ENCODE data around the gene RUBCN.
"Not testable (repeated sequence)": the region's sequence is repeated elsewhere in the genome, so short reads cannot be mapped to it uniquely, and the experiment has no call there.

DNA sequence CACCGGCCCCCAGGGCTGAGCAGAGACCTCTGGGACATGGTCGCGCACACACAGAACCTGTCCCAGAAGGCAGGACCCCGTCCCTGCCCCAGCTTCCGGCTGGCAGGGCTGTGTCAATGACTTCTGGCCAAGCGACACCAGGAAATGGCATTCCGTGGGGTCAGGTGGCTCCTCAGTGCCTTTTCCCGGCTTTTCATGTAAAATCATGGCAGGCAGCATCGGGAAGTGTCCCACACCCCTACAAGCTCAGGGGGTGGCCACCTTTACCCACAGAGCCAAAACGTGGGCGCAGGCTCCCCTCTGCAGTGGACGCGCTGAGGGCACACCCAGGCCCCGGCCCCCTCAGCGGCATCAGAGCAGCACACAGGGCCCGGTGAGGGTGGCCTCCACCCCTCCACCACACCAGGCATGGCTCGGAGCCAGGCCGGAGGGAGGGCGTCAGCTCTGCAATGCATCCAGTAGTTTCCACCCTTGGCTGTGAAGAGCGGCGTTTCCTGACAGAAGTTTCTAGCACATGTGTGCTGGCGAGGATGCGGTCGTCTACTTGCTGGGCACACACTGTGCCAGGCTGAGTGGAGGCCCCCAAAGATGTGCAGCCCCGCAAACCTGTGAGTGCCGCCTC is 70.4 kb downstream of the RUBCN start:
- TF ChIP-seq, protein P1, sequence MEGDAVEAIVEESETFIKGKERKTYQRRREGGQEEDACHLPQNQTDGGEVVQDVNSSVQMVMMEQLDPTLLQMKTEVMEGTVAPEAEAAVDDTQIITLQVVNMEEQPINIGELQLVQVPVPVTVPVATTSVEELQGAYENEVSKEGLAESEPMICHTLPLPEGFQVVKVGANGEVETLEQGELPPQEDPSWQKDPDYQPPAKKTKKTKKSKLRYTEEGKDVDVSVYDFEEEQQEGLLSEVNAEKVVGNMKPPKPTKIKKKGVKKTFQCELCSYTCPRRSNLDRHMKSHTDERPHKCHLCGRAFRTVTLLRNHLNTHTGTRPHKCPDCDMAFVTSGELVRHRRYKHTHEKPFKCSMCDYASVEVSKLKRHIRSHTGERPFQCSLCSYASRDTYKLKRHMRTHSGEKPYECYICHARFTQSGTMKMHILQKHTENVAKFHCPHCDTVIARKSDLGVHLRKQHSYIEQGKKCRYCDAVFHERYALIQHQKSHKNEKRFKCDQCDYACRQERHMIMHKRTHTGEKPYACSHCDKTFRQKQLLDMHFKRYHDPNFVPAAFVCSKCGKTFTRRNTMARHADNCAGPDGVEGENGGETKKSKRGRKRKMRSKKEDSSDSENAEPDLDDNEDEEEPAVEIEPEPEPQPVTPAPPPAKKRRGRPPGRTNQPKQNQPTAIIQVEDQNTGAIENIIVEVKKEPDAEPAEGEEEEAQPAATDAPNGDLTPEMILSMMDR (conservative IDR thresholded peaks at IDR 0.05; ENCODE audit: low read length), result not testable (repeated sequence)
- TF ChIP-seq EZH2phosphoT487 (IDR thresholded peaks at IDR 0.05; ENCODE audit: borderline replicate concordance), result not testable (repeated sequence)
